ENCODE results near the gene SPRY1. TPM values are rescaled to one million over a fixed set of nuclear protein-coding genes. Genes with fewer than 3 reads are reported as not detected.
A peak's percentile ranks its signal among the peaks of the same experiment; 100 is the strongest.

SPRY1 gene
- polyA plus RNA-seq, 3 donors from 2014 or later, result 5.2 to 6.9 (median 6.0) TPM

GRCh38 chr4:123449362-123449761 lies 52.8 kb downstream of the SPRY1 start:
- no peaks in the 10 kb centered on the region for H3K36me3 Mint-ChIP-seq
- H3K9me3 Mint-ChIP-seq, result no peaks in the 10 kb centered on the region
- H3K4me1 Mint-ChIP-seq, result peaks cover 23 to 28% of the 10 kb centered on the region in 2 donors
- H3K27ac Mint-ChIP-seq, result peak overlapping the region in 1 of 6 donors; percentile 1
- DNase-seq, result no peak
- H3K4me3 Mint-ChIP-seq, result peak overlapping the region in 2 of 5 donors; percentile 1 to 41
- peaks cover 2 to 7% (median 4%) of the 10 kb centered on the region in 3 donors for H3K27me3 Mint-ChIP-seq (ENCODE audit: low read depth in 3 of 3)

- H3K27ac Mint-ChIP-seq, result peak overlapping the region in 2 of 6 donors; percentile 9 to 55
- H3K9me3 Mint-ChIP-seq, result no peaks in the 10 kb centered on the region
- H3K27me3 Mint-ChIP-seq (ENCODE audit: low read depth in 3 of 3), result peaks cover 0 to 7% (median 4%) of the 10 kb centered on the region in 3 donors
- peak overlapping the region in 2 of 5 donors; percentile 3 to 41 for H3K4me3 Mint-ChIP-seq
- peak; percentile 12 to 23 (median 18) for DNase-seq
- H3K4me1 Mint-ChIP-seq, result peaks cover 20 to 25% of the 10 kb centered on the region in 2 donors
- no peaks in the 10 kb centered on the region for H3K36me3 Mint-ChIP-seq
Measured at GRCh38 chr4:123449780-123450179, 53.2 kb downstream of the SPRY1 start.

- Mint-ChIP-seq H3K9me3 (no peaks in the 10 kb centered on the region), H3K27me3 (ENCODE audit: low read depth in 3 of 3) (peaks cover 2 to 7% (median 4%) of the 10 kb centered on the region in 3 donors), H3K27ac (no peak overlapping the region), H3K4me1 (peaks cover 20 to 25% of the 10 kb centered on the region in 2 donors), H3K36me3 (no peaks in the 10 kb centered on the region), H3K4me3 (no peak overlapping the region)
- DNase-seq, result no peak
Measured at GRCh38 chr4:123450393-123450792, 53.8 kb downstream of the SPRY1 start.

GRCh38 chr4:123452616-123453015 lies 56.0 kb downstream of the SPRY1 start:
- no peak for DNase-seq
- Mint-ChIP-seq H3K4me1 (peaks cover 15 to 17% of the 10 kb centered on the region in 2 donors), H3K4me3 (no peak overlapping the region), H3K27me3 (ENCODE audit: low read depth in 3 of 3) (peaks cover 3 to 4% (median 4%) of the 10 kb centered on the region in 3 donors), H3K27ac (peak overlapping the region in 1 of 6 donors; percentile 44), H3K36me3 (no peaks in the 10 kb centered on the region), H3K9me3 (no peaks in the 10 kb centered on the region)

- Mint-ChIP-seq H3K27me3 (ENCODE audit: low read depth in 3 of 3) (peaks cover 2 to 4% (median 3%) of the 10 kb centered on the region in 3 donors), H3K4me3 (no peak overlapping the region), H3K36me3 (no peaks in the 10 kb centered on the region), H3K9me3 (no peaks in the 10 kb centered on the region), H3K4me1 (peaks cover 15 to 17% of the 10 kb centered on the region in 2 donors), H3K27ac (peak overlapping the region in 1 of 6 donors; percentile 44)
- DNase-seq, result no peak
Measured at GRCh38 chr4:123453061-123453680, 56.6 kb downstream of the SPRY1 start.

Data from immature natural killer cell (primary cell).